Measurements from ENCODE around the gene MCEMP1. TPM values are rescaled to one million over a fixed set of nuclear protein-coding genes. Genes with fewer than 3 reads are reported as not detected.

Gene MCEMP1
- total and polyA plus RNA-seq, 2 of the 13 experiments (the other 11 are each of a cell fraction or from before 2014, with no cell fraction given), result not detected

GRCh38 chr19:7650148-7650547 is 26.7 kb upstream of the MCEMP1 start:
- in situ Hi-C loops (cut with HindIII; ENCODE audit: extremely low pct_ligation_motif_present, low pct_unique_long_range_greater_than_20kb), result no loop called here
- Histone ChIP-seq H3K36me3 (replicated peaks in 1 of 2; ENCODE audit: control insufficient read depth in 1 of 2, insufficient read depth in 2 of 2, low read length in 2 of 2) (no peaks in the 10 kb centered on the region), H3K27me3 (ENCODE audit: control insufficient read depth in 1 of 2, insufficient read depth in 2 of 2, low read length in 2 of 2) (no peaks in the 10 kb centered on the region), H3K4me1 (ENCODE audit: insufficient read depth, low read length) (peaks cover 11% of the 10 kb centered on the region), H4K20me1 (ENCODE audit: insufficient read depth, low read length) (no peaks in the 10 kb centered on the region), H3K4me2 (ENCODE audit: low read depth, low read length) (no peak overlapping the region), H3K27ac (ENCODE audit: extremely low read length, insufficient read depth, low read length) (no peak overlapping the region), H2AFZ (ENCODE audit: low read length) (no peak overlapping the region), H3K9me3 (ENCODE audit: low read length) (no peaks in the 10 kb centered on the region), H3K9ac (ENCODE audit: insufficient read depth, low read depth, low read length) (no peak overlapping the region), H3K79me2 (ENCODE audit: insufficient read depth, low read length) (no peaks in the 10 kb centered on the region), H3K4me3 (replicated peaks in 1 of 3; ENCODE audit: insufficient read depth in 1 of 3, low read depth in 2 of 3, low read length in 3 of 3) (no peak overlapping the region)
- ChIA-PET POLR2A (no interaction called here), CTCF (ENCODE audit: low intra/inter-chr PET ratio, low total read pairs) (no interaction called here)
- intact Hi-C loops (cut with micrococcal nuclease; ENCODE audit: unreplicated experiment), result no loop called here
- no peak for DNase-seq (ENCODE audit: low spot score)
- TF ChIP-seq ZNF562 (CRISPR knock-in tag; IDR thresholded peaks at IDR 0.05; ENCODE audit: borderline replicate concordance), result no peak
- peak; percentile 91 for TF ChIP-seq ZFP36 (IDR thresholded peaks at IDR 0.05; ENCODE audit: borderline replicate concordance, low read depth, low read length, partially characterized antibody)
- no TSS peak for BruUV-seq (replicated peaks)
- ATAC-seq, result no peak
- no peak for FAIRE-seq
- 66% methylated on average over 2 of the region's 2 CpGs for WGBS (ENCODE audit: low lambda C conversion rate)

- no peak overlapping the region for H2AFZ ChIP-seq (ENCODE audit: low read length)
- ATAC-seq, result peak; percentile 88
- CTCF ChIA-PET (ENCODE audit: low intra/inter-chr PET ratio, low total read pairs), result interaction anchor here (1.4 to 2.3 kb wide), 3 partner anchors 26 to 148 kb away, joined by 6 to 34 read pairs (median 7); partner anchors contain the start of gene TRAPPC5
- peak overlapping the region; percentile 66 for H3K4me2 ChIP-seq (ENCODE audit: low read depth, low read length)
- no peaks in the 10 kb centered on the region for H3K27me3 ChIP-seq (ENCODE audit: control insufficient read depth in 1 of 2, insufficient read depth in 2 of 2, low read length in 2 of 2)
- 2% methylated on average over 28 of the region's 28 CpGs for WGBS (ENCODE audit: low lambda C conversion rate)
- FAIRE-seq, result peak; percentile 93
- POLR2A ChIA-PET, result interaction anchor here (0.6 to 1.1 kb wide), 5 partner anchors 11 to 566 kb away, joined by 3 to 7 read pairs (median 4); partner anchors contain the start of genes CAMSAP3, PET100 and XAB2
- intact Hi-C loops (cut with micrococcal nuclease; ENCODE audit: unreplicated experiment), result loop anchor here (1.0 kb wide), 2 partner anchors 29 to 115 kb away; no protein-coding TSS in a partner anchor
- H3K36me3 ChIP-seq (replicated peaks in 1 of 2; ENCODE audit: control insufficient read depth in 1 of 2, insufficient read depth in 2 of 2, low read length in 2 of 2), result no peaks in the 10 kb centered on the region
- no peak overlapping the region for H3K9ac ChIP-seq (ENCODE audit: insufficient read depth, low read depth, low read length)
- no peaks in the 10 kb centered on the region for H4K20me1 ChIP-seq (ENCODE audit: insufficient read depth, low read length)
- peak overlapping the region in 1 of 3 experiments; percentile 31; a peak in 1 of 6 replicates for H3K4me3 ChIP-seq (replicated peaks in 1 of 3; ENCODE audit: insufficient read depth in 1 of 3, low read depth in 2 of 3, low read length in 3 of 3)
- H3K27ac ChIP-seq (ENCODE audit: extremely low read length, insufficient read depth, low read length), result peak overlapping the region; percentile 58
- no peaks in the 10 kb centered on the region for H3K9me3 ChIP-seq (ENCODE audit: low read length)
- in situ Hi-C loops (cut with HindIII; ENCODE audit: extremely low pct_ligation_motif_present, low pct_unique_long_range_greater_than_20kb), result no loop called here
- no TSS peak for BruUV-seq (replicated peaks)
- no peaks in the 10 kb centered on the region for H3K79me2 ChIP-seq (ENCODE audit: insufficient read depth, low read length)
- DNase-seq (ENCODE audit: low spot score), result peak; percentile 96
- peaks cover 17% of the 10 kb centered on the region for H3K4me1 ChIP-seq (ENCODE audit: insufficient read depth, low read length)
- TF ChIP-seq ZNF564 (CRISPR knock-in tag; IDR thresholded peaks at IDR 0.05) (peak; percentile 53; the same call in 1 of the 2 replicates), CEBPZ (IDR thresholded peaks at IDR 0.05; ENCODE audit: low read length) (no peak), ATF4 (CRISPR knock-in tag; IDR thresholded peaks at IDR 0.05) (peak in 1 of 2 experiments; percentile 98; a peak in 2 of 4 replicates), ZNF644 (CRISPR knock-in tag; IDR thresholded peaks at IDR 0.05; ENCODE audit: low read depth) (no peak), ZNF782 (CRISPR knock-in tag; IDR thresholded peaks at IDR 0.05; ENCODE audit: borderline replicate concordance) (peak; percentile 21; the same call in 1 of the 2 replicates), RBFOX2 (IDR thresholded peaks at IDR 0.05; ENCODE audit: low read depth, low read length) (no peak), EP300 (IDR thresholded peaks at IDR 0.05; ENCODE audit: low read depth in 2 of 2, low read length in 2 of 2) (peak; percentile 72 to 81; a peak in 3 of 4 replicates), EP300 (CRISPR knock-in tag; IDR thresholded peaks at IDR 0.05; ENCODE audit: borderline replicate concordance) (peak; percentile 84), ZNF607 (CRISPR knock-in tag; IDR thresholded peaks at IDR 0.05; ENCODE audit: borderline replicate concordance) (peak; percentile 46; the same call in 1 of the 2 replicates), TRIM24 (CRISPR knock-in tag; IDR thresholded peaks at IDR 0.05) (peak; percentile 69; the same call in 1 of the 2 replicates)
Observed at GRCh38 chr19:7652061-7652641, 24.7 kb upstream of the MCEMP1 start.

All from HepG2 (cell line).